Pancreas (tissue), 10 donors: ENCODE results near the gene SNX6. TPM values are rescaled to one million over a fixed set of nuclear protein-coding genes. Genes with fewer than 3 reads are reported as not detected.
"Not testable (repeated sequence)": the region's sequence is repeated elsewhere in the genome, so short reads cannot be mapped to it uniquely, and the experiment has no call there.

Experiments used
- ATAC-seq, 4 donors: fragments of 200-7000 bp; cut with Tn5 transposase; one replicate each; pipeline versions ENCODE4 v1.8.0 to v1.9.1; 2020; ENCODE audit warnings: mild to moderate bottlenecking in 4 of 4, moderate library complexity in 4 of 4
- DNase-seq, 6 donors: peaks; one replicate each; pipeline ENCODE4 v3.0.0-alpha.2; 2020
- FAIRE-seq: peaks from 2 replicates; lab custom pipeline; 2012; peaks lifted over from hg19 to GRCh38; lab: Jason Lieb, UNC
- H3K27ac ChIP-seq, 4 donors: fragments of 200-600 bp; sonication (generic); 1 replicate in 3 of 4; 2 replicates in 1 of 4; pipeline versions ENCODE4 v1.5.0 to v1.8.0; 2020
- H3K27me3 ChIP-seq, 4 donors: fragments of 200-600 bp; one replicate each; pipeline ENCODE4 v1.8.0; 2021
- H3K36me3 ChIP-seq, 3 donors: fragments of 200-600 bp; sonication (generic) in 1 of 3; one replicate each; pipeline versions ENCODE4 v1.5.0 to v1.8.0; 2020 to 2021
- H3K4me1 ChIP-seq, 3 donors: fragments of 200-600 bp; one replicate each; pipeline ENCODE4 v1.8.0; 2021
- H3K4me3 ChIP-seq, 4 donors: fragments of 200-600 bp; sonication (generic) in 2 of 4; one replicate each; pipeline versions ENCODE4 v1.5.0 to v1.8.0; 2020 to 2021
- H3K9me3 ChIP-seq, 4 donors: fragments of 200-600 bp; one replicate each; pipeline ENCODE4 v1.8.0; 2021
- WGBS, 2 donors: extraction: QIAGEN DNeasy Blood & Tissue Kit; methylation state at CpG; one replicate each; pipeline ENCODE4 v1.1.7; 2013; 5-methylcytosine and 5-hydroxymethylcytosine counted together
- intact Hi-C, 3 donors: fragments of 100-400 bp; cut with DNase I; formaldehyde crosslinking; loops; one replicate each; pipeline versions ENCODE4 v1.11.1 to v1.14.2; 2022
- polyA plus RNA-seq, 2 donors: library from polyadenylated mRNA; stranded (reverse); fragments of 200-250 nt; gene quantifications; one replicate each; pipeline ENCODE4 v1.2.3, GENCODE V29; 2013
- total RNA-seq, 6 donors: library from RNA; stranded (reverse); fragmentation: NEBNext Ultra II Directional in 4 of 6; extraction: Animal tissue kit (Norgen Biotek cat#: 25700) in 4 of 6; gene quantifications; one replicate each; pipeline versions ENCODE4 v1.2.1 to v1.2.4, GENCODE V29; 2021 to 2023
- TF ChIP-seq, protein P1 (sequence below), 4 donors: fragments of 200-600 bp; sonication (generic) in 3 of 4; IDR thresholded peaks; one replicate each; pipeline versions ENCODE4 v1.5.0 to v1.8.0; 2021; ENCODE audit warnings: antibody characterized with exemption in 4 of 4
- donor health status: healthy with polysubstance abuse.
- donor health status: DM: no; HTN: no; CAD: no; lungs with moderate emphysema.
- donor health status: DM: no; HTN: no; CAD: no.
- donor health status: control.
- donor health status: control.
- donor health status: Bipolar disorder and iron deficiency.
- donor health status: DM: yes; HTN: yes; CAD: no.
- donor health status: DM: no; HTN: no; CAD: no.
- donor health status: DM: no; HTN: no; CAD: no.
- donor health status: DM: yes; HTN: yes; CAD: no.

Gene SNX6
- total and polyA plus RNA-seq, 8 donors: 10.2 to 35.8 (median 17.5) TPM

DNA sequence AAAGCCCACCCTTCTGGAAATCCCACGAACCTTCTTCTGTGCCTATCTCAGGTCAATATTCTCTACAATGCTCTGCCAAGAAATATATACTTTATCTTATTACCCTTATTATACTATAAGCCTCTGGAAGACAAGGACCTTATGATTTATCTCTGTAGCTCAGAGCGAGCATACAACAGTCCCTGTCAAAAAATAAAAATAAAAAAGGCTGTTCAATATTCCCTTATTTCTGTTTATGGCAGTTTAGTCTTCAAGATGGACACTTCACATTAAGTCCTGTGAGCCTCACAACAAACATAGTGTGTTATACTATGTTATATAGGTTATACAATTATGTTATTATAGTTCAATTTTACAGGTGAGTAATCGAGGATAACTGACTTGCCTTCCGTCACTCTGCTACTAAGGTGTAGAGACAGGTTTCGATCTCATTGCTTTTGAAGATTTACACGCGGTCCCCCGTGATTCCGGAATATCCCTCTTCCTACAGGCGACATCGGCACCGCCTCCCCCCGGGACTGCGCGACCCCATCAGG, 91.0 kb downstream of the SNX6 start:
- FAIRE-seq (no peak), DNase-seq (no peak), ATAC-seq (peak; percentile 5 to 20 (median 17))
- Histone ChIP-seq H3K9me3 (no peaks in the 10 kb centered on the region), H3K36me3 (peaks cover 0 to 11% (median 0%) of the 10 kb centered on the region in 3 donors), H3K27ac (peak overlapping the region; percentile 79 to 97 (median 86)), H3K27me3 (no peaks in the 10 kb centered on the region), H3K4me1 (peaks cover 8 to 15% (median 11%) of the 10 kb centered on the region in 3 donors), H3K4me3 (peak overlapping the region; percentile 61 to 90 (median 66))
- TF ChIP-seq, protein P1, sequence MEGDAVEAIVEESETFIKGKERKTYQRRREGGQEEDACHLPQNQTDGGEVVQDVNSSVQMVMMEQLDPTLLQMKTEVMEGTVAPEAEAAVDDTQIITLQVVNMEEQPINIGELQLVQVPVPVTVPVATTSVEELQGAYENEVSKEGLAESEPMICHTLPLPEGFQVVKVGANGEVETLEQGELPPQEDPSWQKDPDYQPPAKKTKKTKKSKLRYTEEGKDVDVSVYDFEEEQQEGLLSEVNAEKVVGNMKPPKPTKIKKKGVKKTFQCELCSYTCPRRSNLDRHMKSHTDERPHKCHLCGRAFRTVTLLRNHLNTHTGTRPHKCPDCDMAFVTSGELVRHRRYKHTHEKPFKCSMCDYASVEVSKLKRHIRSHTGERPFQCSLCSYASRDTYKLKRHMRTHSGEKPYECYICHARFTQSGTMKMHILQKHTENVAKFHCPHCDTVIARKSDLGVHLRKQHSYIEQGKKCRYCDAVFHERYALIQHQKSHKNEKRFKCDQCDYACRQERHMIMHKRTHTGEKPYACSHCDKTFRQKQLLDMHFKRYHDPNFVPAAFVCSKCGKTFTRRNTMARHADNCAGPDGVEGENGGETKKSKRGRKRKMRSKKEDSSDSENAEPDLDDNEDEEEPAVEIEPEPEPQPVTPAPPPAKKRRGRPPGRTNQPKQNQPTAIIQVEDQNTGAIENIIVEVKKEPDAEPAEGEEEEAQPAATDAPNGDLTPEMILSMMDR (IDR thresholded peaks at IDR 0.05): no peak
- intact Hi-C loops: loop anchor here in 1 of 3 donors (10.0 kb wide), 1 partner anchor 164 kb away; no protein-coding TSS in a partner anchor
- WGBS, 2 donors: 0 to 1% methylated on average over 15 of the region's 15 CpGs

DNA sequence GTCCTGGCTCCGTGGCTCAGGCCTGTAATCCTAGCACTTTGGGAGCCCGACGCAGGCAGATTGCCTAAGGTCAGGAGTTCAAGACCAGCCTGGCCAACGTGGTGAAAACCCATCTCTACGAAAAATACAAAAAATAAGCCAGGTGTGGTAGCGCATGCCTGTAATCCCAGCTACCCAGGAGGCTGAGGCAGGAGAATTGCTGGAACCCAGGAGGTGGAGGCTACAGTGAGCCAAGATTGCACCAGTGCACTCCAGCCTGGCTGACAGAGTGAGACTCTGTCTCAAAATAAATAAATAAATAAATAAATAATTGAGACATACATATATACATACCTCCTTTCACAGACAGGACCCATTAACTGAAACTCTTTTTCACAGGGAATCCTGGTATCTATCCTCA, 91.9 kb downstream of the SNX6 start:
- H3K36me3 ChIP-seq: peaks cover 0 to 11% (median 4%) of the 10 kb centered on the region in 3 donors
- H3K4me1 ChIP-seq: peaks cover 8 to 15% (median 11%) of the 10 kb centered on the region in 3 donors
- not testable (repeated sequence) for H3K9me3 ChIP-seq, H3K27me3 ChIP-seq, ATAC-seq, FAIRE-seq, DNase-seq, H3K27ac ChIP-seq
- intact Hi-C loops: loop anchor here in 1 of 3 donors (10.0 kb wide), 1 partner anchor 163 kb away; no protein-coding TSS in a partner anchor
- 21 to 31% methylated on average over 6 of the region's 6 CpGs for WGBS, 2 donors
- H3K4me3 ChIP-seq: peak overlapping the region in 2 of 4 donors; percentile 61 to 64

DNA sequence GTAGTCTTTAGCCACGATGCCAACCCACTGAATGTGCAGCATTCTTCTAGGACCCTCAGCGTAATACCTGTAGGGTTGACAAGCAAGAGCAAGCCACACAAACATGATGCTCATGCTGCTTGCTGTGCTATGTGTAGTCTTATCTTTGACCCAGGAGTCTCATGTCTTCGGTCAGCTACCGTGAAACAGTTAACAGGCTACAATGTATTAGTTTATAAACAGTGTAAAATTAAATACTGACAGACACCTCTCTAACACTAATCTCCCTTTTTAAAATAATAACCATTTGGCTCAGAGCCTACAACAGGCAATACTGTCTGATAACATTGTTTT, 92.3 kb downstream of the SNX6 start:
- no peaks in the 10 kb centered on the region for H3K27me3 ChIP-seq
- TF ChIP-seq, protein P1 (IDR thresholded peaks at IDR 0.05): no peak
- DNase-seq: no peak
- peaks cover 0 to 11% (median 6%) of the 10 kb centered on the region in 3 donors for H3K36me3 ChIP-seq
- intact Hi-C loops: loop anchor here in 1 of 3 donors (10.0 kb wide), 1 partner anchor 163 kb away; no protein-coding TSS in a partner anchor
- H3K9me3 ChIP-seq: no peaks in the 10 kb centered on the region
- no peak overlapping the region for H3K27ac ChIP-seq
- ATAC-seq: no peak
- FAIRE-seq: no peak
- WGBS, 2 donors: 64 to 68% methylated on average over 4 of the region's 4 CpGs
- H3K4me3 ChIP-seq: peak overlapping the region in 2 of 4 donors; percentile 61 to 64
- H3K4me1 ChIP-seq: peaks cover 8 to 15% (median 11%) of the 10 kb centered on the region in 3 donors

DNA sequence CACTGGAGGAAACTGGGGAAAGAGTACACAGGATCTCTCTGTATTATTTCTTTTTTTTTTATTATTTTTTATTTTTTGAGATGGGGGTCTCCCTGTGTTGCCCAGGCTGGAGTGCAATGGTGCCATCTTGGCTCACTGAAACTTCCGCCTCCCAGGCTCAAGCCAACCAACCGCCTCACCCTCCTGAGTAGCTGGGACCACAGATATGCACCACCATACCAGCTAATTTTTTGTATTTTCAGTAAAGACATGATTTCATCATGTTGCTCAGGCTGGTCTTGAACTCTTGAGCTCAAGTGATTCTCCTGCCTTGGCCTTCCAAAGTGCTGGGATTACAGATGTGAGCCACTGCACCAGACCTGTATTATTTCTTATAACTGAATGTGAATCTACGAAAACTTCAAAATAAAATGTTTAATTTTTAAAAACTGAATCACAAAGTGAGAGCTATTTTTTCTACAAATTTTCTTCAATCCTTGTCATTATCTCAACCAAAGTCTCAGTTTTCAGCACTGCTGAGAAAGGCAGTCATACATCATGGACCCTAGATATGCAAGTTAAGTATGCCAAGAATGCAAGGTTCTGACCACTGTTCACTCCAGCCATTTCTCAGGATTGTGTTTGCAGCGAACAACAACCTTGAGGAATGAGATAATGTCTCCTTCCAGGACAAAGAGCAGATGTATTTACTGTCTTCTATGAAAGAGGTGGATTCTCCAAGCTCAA, 92.8 kb downstream of the SNX6 start:
- Histone ChIP-seq H3K27ac (no peak overlapping the region), H3K4me1 (peaks cover 8 to 15% (median 11%) of the 10 kb centered on the region in 3 donors), H3K4me3 (peak overlapping the region in 2 of 4 donors; percentile 61 to 64), H3K36me3 (peaks cover 0 to 11% (median 10%) of the 10 kb centered on the region in 3 donors), H3K27me3 (no peaks in the 10 kb centered on the region), H3K9me3 (no peaks in the 10 kb centered on the region)
- TF ChIP-seq, protein P1 (IDR thresholded peaks at IDR 0.05): no peak
- 80% methylated on average over 4 of the region's 4 CpGs for WGBS, 2 donors
- FAIRE-seq (no peak), DNase-seq (no peak), ATAC-seq (no peak)
- intact Hi-C loops: loop anchor here in 1 of 3 donors (10.0 kb wide), 1 partner anchor 162 kb away; no protein-coding TSS in a partner anchor

DNA sequence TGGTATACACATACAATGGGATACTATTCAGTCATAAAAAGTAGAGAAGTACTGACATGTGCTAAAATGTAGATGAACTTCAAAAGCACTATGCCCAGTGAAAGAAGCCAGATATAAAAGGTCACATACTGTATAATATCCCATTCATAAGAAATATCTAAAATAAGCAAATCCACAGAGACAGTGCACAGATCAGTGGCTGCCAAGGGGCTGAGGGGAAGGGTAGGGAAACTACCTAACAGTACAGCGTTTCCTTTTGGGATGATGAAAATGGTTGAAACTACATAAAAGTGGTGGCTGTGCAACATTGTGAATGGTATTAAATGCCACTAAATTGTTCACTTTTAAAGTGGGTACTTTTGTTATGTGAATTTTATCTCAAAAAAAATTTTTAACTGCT, 102.4 kb downstream of the SNX6 start:
- no peak for ATAC-seq
- TF ChIP-seq, protein P1 (IDR thresholded peaks at IDR 0.05): no peak
- no peak for FAIRE-seq
- Histone ChIP-seq H3K9me3 (no peaks in the 10 kb centered on the region), H3K27me3 (no peaks in the 10 kb centered on the region), H3K27ac (no peak overlapping the region), H3K4me1 (no peaks in the 10 kb centered on the region), H3K4me3 (no peak overlapping the region), H3K36me3 (peaks cover under 1 to 83% (median 48%) of the 10 kb centered on the region in 3 donors)
- intact Hi-C loops: no loop called here
- DNase-seq: no peak
- 92 to 96% methylated on average over 1 of the region's 1 CpG for WGBS, 2 donors

DNA sequence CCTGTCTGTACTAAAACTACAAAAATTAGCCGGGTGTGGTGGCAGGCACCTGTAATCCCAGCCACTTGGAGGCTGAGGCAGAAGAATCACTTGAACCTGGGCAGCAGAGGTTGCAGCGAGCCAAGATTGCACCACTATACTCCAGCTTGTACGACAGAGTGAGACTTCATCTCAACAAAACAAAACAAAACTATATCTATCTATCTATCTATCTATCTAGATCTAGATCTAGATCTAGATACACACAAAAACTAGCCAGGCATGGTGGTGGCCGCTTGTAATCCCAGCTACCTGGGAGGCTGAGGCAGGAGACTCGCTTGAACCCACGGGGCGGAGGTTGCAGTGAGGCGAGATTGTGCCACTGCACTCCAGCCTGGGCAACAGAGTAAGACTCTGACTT, 105.7 kb downstream of the SNX6 start:
- 95 to 97% methylated on average over 8 of the region's 8 CpGs for WGBS, 2 donors

More for the DNA sequence above, 105.7 kb downstream of the SNX6 start:
- H3K4me1 ChIP-seq, DNase-seq, H3K27ac ChIP-seq, ATAC-seq, H3K27me3 ChIP-seq, H3K4me3 ChIP-seq, FAIRE-seq, H3K9me3 ChIP-seq, intact Hi-C loops: not testable (repeated sequence)
- peaks cover 7 to 93% (median 58%) of the 10 kb centered on the region in 3 donors for H3K36me3 ChIP-seq
